CD8-positive, alpha-beta memory T cell (primary cell): ENCODE data around the gene OR13G1. TPM values are rescaled to one million over a fixed set of nuclear protein-coding genes. Genes with fewer than 3 reads are reported as not detected.

Experiments used
- CTCF ChIA-PET: fragments of 350-600 bp; sonication (Branson Sonifier 250); formaldehyde crosslinking; loops from one replicate; lab custom pipeline; 2021; ENCODE audit warnings: antibody characterized with exemption; lab: Charles Lee
- POLR2A ChIA-PET: fragments of 350-600 bp; sonication (Branson Sonifier 250); formaldehyde crosslinking; loops from one replicate; lab custom pipeline; 2021; ENCODE audit warnings: antibody characterized with exemption; lab: Charles Lee
- DNase-seq, 5 donors: peaks; one replicate each; pipeline versions ENCODE4 v3.0.0 to v3.0.0-alpha.2; 2020 to 2022; ENCODE audit warnings: mixed read lengths in 1 of 5
- H3K27ac ChIP-seq: one replicate; pipeline ENCODE4 v1.7.0; 2013; ENCODE audit warnings: low read depth, mild to moderate bottlenecking, low read length, moderate library complexity
- H3K27me3 ChIP-seq: 2 replicates; pipeline ENCODE4 v1.7.0; 2013; ENCODE audit warnings: low read length, mild to moderate bottlenecking; ENCODE audit not compliant: insufficient read depth, poor library complexity, severe bottlenecking
- H3K36me3 ChIP-seq: 2 replicates; pipeline ENCODE4 v1.7.0; 2013; ENCODE audit warnings: mild to moderate bottlenecking, low read length, moderate library complexity; ENCODE audit not compliant: insufficient read depth
- H3K4me1 ChIP-seq: 2 replicates; pipeline ENCODE4 v1.7.0; 2013; ENCODE audit warnings: mild to moderate bottlenecking, low read length, moderate library complexity; ENCODE audit not compliant: insufficient read depth
- H3K4me3 ChIP-seq: 2 replicates; pipeline ENCODE4 v1.7.0; 2013; ENCODE audit warnings: mild to moderate bottlenecking, low read length
- H3K9me3 ChIP-seq: 2 replicates; pipeline ENCODE4 v1.7.0; 2013; ENCODE audit warnings: mild to moderate bottlenecking, low read length
- H3K27ac Mint-ChIP-seq, 8 donors: one replicate each; pipeline ENCODE4 v1.8.0; 2020 to 2021; ENCODE audit warnings: mixed read lengths in 8 of 8, mild to moderate bottlenecking in 6 of 8, inconsistent platforms in 3 of 8, moderate library complexity in 3 of 8
- H3K27me3 Mint-ChIP-seq, 2 donors: one replicate each; pipeline ENCODE4 v1.8.0; 2020 to 2021; ENCODE audit warnings: mixed read lengths in 2 of 2, mild to moderate bottlenecking in 1 of 2, moderate library complexity in 1 of 2
- H3K36me3 Mint-ChIP-seq, 3 donors: one replicate each; pipeline ENCODE4 v1.8.0; 2020 to 2021; ENCODE audit warnings: mixed read lengths in 3 of 3, inconsistent platforms in 1 of 3, mild to moderate bottlenecking in 1 of 3
- H3K4me1 Mint-ChIP-seq, 3 donors: one replicate each; pipeline ENCODE4 v1.8.0; 2020 to 2021; ENCODE audit warnings: mixed read lengths in 3 of 3, inconsistent platforms in 1 of 3, mild to moderate bottlenecking in 1 of 3
- H3K4me3 Mint-ChIP-seq, 7 donors: one replicate each; pipeline ENCODE4 v1.8.0; 2020 to 2021; ENCODE audit warnings: mixed read lengths in 7 of 7, mild to moderate bottlenecking in 6 of 7, moderate library complexity in 4 of 7, inconsistent platforms in 2 of 7
- H3K9me3 Mint-ChIP-seq, 5 donors: one replicate each; pipeline ENCODE4 v1.8.0; 2020 to 2022; ENCODE audit warnings: mixed read lengths in 5 of 5, mild to moderate bottlenecking in 3 of 5, moderate library complexity in 2 of 5, inconsistent platforms in 1 of 5
- polyA plus RNA-seq: library from polyadenylated mRNA; unstranded; fragments of 300-500 nt; fragmentation: Illumina TruSeq; gene quantifications from one replicate; pipeline ENCODE4 v1.2.3, GENCODE V29; 2021
- total RNA-seq, 2 experiments: library from RNA; stranded (reverse); gene quantifications; one replicate each; pipeline ENCODE4 v1.2.3, GENCODE V29; 2021

OR13G1 gene
- total and polyA plus RNA-seq, 3 experiments from 2014 or later = not detected

GRCh38 chr1:247669225-247669624, 10.3 kb downstream of the OR13G1 start:
- Mint-ChIP-seq H3K4me1 (no peaks in the 10 kb centered on the region), H3K27ac (no peak overlapping the region), H3K4me3 (no peak overlapping the region), H3K9me3 (peaks cover 2 to 5% (median 5%) of the 10 kb centered on the region in 5 donors), H3K36me3 (no peaks in the 10 kb centered on the region), H3K27me3 (no peaks in the 10 kb centered on the region)
- no peak overlapping the region for H3K4me3 ChIP-seq
- H3K9me3 ChIP-seq = no peaks in the 10 kb centered on the region
- POLR2A ChIA-PET = no interaction called here
- no peak for DNase-seq
- no peaks in the 10 kb centered on the region for H3K36me3 ChIP-seq
- CTCF ChIA-PET = no interaction called here
- H3K27ac ChIP-seq = no peak overlapping the region
- no peaks in the 10 kb centered on the region for H3K4me1 ChIP-seq
- no peaks in the 10 kb centered on the region for H3K27me3 ChIP-seq

DNA sequence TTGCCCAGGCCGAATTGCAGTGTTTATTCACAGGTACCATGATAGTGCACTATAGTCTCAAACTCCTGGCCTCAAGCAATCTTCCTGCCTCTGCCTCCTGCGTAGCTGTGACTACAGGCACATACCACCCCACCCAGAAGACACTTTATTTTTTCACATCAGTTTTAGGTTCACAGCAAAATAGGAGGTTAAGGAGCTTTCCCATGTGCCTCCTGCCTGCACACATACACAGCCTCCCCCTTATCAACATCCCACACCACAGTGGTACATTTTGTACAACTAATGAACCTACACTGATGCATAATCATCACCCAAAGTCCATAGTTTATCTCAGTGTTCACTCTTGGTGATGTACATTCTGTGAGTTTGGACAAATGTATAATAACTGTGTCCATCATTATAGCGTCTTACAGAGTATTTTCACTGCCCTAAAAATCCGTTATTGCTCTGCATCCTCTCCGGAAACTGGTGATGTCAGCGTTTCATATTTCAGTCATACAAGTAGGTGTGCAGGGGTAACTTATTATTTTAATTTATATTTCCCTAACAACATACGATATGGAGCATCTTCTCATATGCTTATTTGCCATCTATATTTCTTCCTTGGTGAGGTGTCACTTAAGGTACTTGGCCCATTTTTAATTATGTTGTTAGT, 23.2 kb downstream of the OR13G1 start:
- H3K9me3 ChIP-seq = no peaks in the 10 kb centered on the region
- H3K36me3 ChIP-seq = no peaks in the 10 kb centered on the region
- no peak overlapping the region for H3K4me3 ChIP-seq
- H3K4me1 ChIP-seq = no peaks in the 10 kb centered on the region
- CTCF ChIA-PET = no interaction called here
- H3K27ac ChIP-seq = no peak overlapping the region
- Mint-ChIP-seq H3K27ac (no peak overlapping the region), H3K27me3 (peaks cover 0 to 8% of the 10 kb centered on the region in 2 donors), H3K9me3 (peaks cover 0 to 1% (median 0%) of the 10 kb centered on the region in 5 donors), H3K36me3 (no peaks in the 10 kb centered on the region), H3K4me3 (no peak overlapping the region), H3K4me1 (no peaks in the 10 kb centered on the region)
- POLR2A ChIA-PET = no interaction called here
- no peak for DNase-seq
- H3K27me3 ChIP-seq = no peaks in the 10 kb centered on the region

GRCh38 chr1:247653040-247653439, 26.5 kb downstream of the OR13G1 start:
- peaks cover 3% of the 10 kb centered on the region in 2 donors for H3K27me3 Mint-ChIP-seq
- ChIA-PET CTCF (no interaction called here), POLR2A (no interaction called here)
- Histone ChIP-seq H3K4me1 (no peaks in the 10 kb centered on the region), H3K9me3 (no peaks in the 10 kb centered on the region), H3K36me3 (no peaks in the 10 kb centered on the region), H3K27me3 (no peaks in the 10 kb centered on the region), H3K27ac (no peak overlapping the region), H3K4me3 (no peak overlapping the region)
- no peak for DNase-seq
- H3K4me3 Mint-ChIP-seq = no peak overlapping the region
- H3K4me1 Mint-ChIP-seq = no peaks in the 10 kb centered on the region
- no peak overlapping the region for H3K27ac Mint-ChIP-seq
- peaks cover 0 to 2% (median 0%) of the 10 kb centered on the region in 5 donors for H3K9me3 Mint-ChIP-seq
- no peaks in the 10 kb centered on the region for H3K36me3 Mint-ChIP-seq

DNA sequence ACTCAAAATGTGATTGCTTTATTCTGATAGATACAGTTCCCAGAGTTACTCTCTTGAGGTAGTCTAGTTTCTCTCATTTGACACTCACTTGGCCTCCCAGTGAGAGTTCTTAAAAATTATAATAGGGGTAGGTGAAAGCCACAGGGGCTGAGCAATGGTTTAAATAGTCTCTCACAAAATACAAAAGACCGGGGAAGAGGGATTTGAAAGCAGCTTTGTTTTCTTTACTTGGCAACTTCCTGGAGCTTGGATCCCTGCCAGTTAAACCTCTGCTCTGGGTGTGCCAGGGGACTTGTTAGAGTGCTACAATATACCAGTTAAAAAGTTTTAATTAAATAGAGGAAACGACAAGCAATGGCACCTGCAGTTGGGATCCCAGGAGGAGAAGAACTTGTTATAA, 31.7 kb downstream of the OR13G1 start:
- Mint-ChIP-seq H3K27ac (no peak overlapping the region), H3K4me1 (no peaks in the 10 kb centered on the region), H3K9me3 (peaks cover 0 to 4% (median 0%) of the 10 kb centered on the region in 5 donors), H3K36me3 (no peaks in the 10 kb centered on the region), H3K4me3 (no peak overlapping the region), H3K27me3 (peaks cover 3 to 7% of the 10 kb centered on the region in 2 donors)
- Histone ChIP-seq H3K27ac (no peak overlapping the region), H3K9me3 (no peaks in the 10 kb centered on the region), H3K27me3 (no peaks in the 10 kb centered on the region), H3K36me3 (no peaks in the 10 kb centered on the region), H3K4me3 (no peak overlapping the region), H3K4me1 (no peaks in the 10 kb centered on the region)
- ChIA-PET POLR2A (no interaction called here), CTCF (no interaction called here)
- no peak for DNase-seq

DNA sequence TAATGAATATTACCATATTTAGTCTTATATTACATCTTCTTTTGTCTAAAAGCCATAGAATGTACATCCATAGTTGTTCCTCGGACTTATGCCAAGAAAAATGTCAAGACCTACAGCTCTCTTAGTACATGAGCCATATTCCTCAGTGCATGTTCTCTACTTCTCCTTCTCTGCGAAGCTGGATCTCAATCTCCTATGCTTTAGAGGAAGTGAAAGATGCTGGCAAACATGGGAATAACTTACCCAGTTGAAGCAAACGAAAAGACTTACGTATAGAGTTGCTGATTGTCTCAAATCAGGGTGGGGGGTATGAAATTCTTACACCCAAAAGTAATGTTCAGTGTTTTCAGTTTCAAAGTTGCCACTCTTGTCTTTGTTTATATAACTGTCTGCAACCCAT, 32.7 kb downstream of the OR13G1 start:
- Histone ChIP-seq H3K4me3 (no peak overlapping the region), H3K36me3 (no peaks in the 10 kb centered on the region), H3K9me3 (no peaks in the 10 kb centered on the region), H3K4me1 (no peaks in the 10 kb centered on the region), H3K27ac (no peak overlapping the region), H3K27me3 (no peaks in the 10 kb centered on the region)
- DNase-seq = no peak
- H3K27me3 Mint-ChIP-seq = peaks cover 3 to 5% of the 10 kb centered on the region in 2 donors
- no peak overlapping the region for H3K27ac Mint-ChIP-seq
- ChIA-PET POLR2A (no interaction called here), CTCF (no interaction called here)
- H3K9me3 Mint-ChIP-seq = peaks cover 0 to 4% (median 0%) of the 10 kb centered on the region in 5 donors
- no peaks in the 10 kb centered on the region for H3K36me3 Mint-ChIP-seq
- H3K4me3 Mint-ChIP-seq = no peak overlapping the region
- no peaks in the 10 kb centered on the region for H3K4me1 Mint-ChIP-seq

- no peaks in the 10 kb centered on the region for H3K9me3 ChIP-seq
- no peaks in the 10 kb centered on the region for H3K27me3 ChIP-seq
- Mint-ChIP-seq H3K4me3 (no peak overlapping the region), H3K9me3 (peaks cover 0 to 8% (median 5%) of the 10 kb centered on the region in 5 donors), H3K4me1 (no peaks in the 10 kb centered on the region), H3K27me3 (peaks cover 16 to 20% of the 10 kb centered on the region in 2 donors), H3K36me3 (no peaks in the 10 kb centered on the region), H3K27ac (no peak overlapping the region)
- no peak overlapping the region for H3K27ac ChIP-seq
- H3K4me3 ChIP-seq = no peak overlapping the region
- ChIA-PET POLR2A (no interaction called here), CTCF (no interaction called here)
- DNase-seq = no peak
- H3K36me3 ChIP-seq = no peaks in the 10 kb centered on the region
- no peaks in the 10 kb centered on the region for H3K4me1 ChIP-seq
Measured at GRCh38 chr1:247642742-247643141, 36.8 kb downstream of the OR13G1 start.

- no peak overlapping the region for H3K27ac ChIP-seq
- no peaks in the 10 kb centered on the region for H3K4me1 ChIP-seq
- Mint-ChIP-seq H3K4me3 (no peak overlapping the region), H3K36me3 (no peaks in the 10 kb centered on the region), H3K27ac (no peak overlapping the region), H3K4me1 (no peaks in the 10 kb centered on the region), H3K9me3 (peaks cover 0 to 8% (median 7%) of the 10 kb centered on the region in 5 donors), H3K27me3 (peaks cover 19 to 29% of the 10 kb centered on the region in 2 donors)
- H3K9me3 ChIP-seq = no peaks in the 10 kb centered on the region
- ChIA-PET POLR2A (no interaction called here), CTCF (no interaction called here)
- H3K36me3 ChIP-seq = no peaks in the 10 kb centered on the region
- H3K4me3 ChIP-seq = no peak overlapping the region
- no peaks in the 10 kb centered on the region for H3K27me3 ChIP-seq
- peak in 1 of 5 donors; percentile 14 for DNase-seq
Measured at GRCh38 chr1:247639381-247639981, 40.1 kb downstream of the OR13G1 start.

DNA sequence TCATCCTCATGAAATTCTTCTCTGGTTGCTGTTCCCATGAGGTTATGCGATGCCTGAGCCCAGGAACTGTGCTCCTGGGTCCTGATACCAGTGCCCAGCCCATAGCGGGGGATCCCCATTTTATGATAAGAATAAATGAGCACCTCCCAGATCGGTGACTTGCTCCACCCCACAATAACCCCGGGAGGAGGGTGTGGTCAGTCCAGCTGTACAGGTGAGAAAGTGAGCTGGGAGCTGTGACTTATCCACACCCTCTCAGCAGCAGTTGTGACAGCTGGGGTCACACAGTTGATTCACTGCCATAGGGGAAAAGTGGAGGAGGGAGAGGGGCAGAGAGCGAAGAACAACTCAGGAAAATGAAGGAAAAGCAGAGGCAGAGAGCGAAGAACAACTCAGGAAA, 40.8 kb downstream of the OR13G1 start:
- Histone ChIP-seq H3K4me1 (no peaks in the 10 kb centered on the region), H3K36me3 (no peaks in the 10 kb centered on the region), H3K9me3 (no peaks in the 10 kb centered on the region), H3K4me3 (no peak overlapping the region), H3K27me3 (no peaks in the 10 kb centered on the region), H3K27ac (no peak overlapping the region)
- Mint-ChIP-seq H3K4me3 (peak overlapping the region in 1 of 7 donors; percentile 49), H3K9me3 (peaks cover 0 to 9% (median 8%) of the 10 kb centered on the region in 5 donors), H3K27me3 (peaks cover 15 to 29% of the 10 kb centered on the region in 2 donors), H3K4me1 (no peaks in the 10 kb centered on the region), H3K36me3 (no peaks in the 10 kb centered on the region), H3K27ac (no peak overlapping the region)
- ChIA-PET POLR2A (no interaction called here), CTCF (no interaction called here)
- DNase-seq = no peak
